ENCODE data around the gene CTAGE8. TPM values are rescaled to one million over a fixed set of nuclear protein-coding genes. Genes with fewer than 3 reads are reported as not detected.
"Not testable (repeated sequence)": the region's sequence is repeated elsewhere in the genome, so short reads cannot be mapped to it uniquely, and the experiment has no call there.

CTAGE8 gene
- total RNA-seq, 1 donor from 2014 or later: 1.2 TPM

DNA sequence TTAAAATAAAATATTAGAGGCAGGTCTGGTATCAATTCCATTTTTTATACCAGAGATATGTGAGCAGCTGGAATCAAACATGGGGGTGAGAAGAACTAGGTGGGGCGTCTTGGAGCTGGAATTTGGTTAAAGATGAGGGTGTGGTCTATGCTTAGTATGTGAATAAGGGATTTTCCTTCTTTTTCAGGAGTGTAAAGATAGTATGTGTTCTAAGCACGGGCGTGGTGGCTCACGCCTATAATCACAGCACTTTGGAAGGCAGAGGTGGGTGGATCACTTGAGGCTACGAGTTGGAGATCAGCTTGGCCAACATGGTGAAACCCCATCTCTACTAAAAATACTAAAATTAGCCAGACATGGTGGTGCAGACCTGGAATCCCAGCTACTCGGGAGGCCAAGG is 6.2 kb upstream of the CTAGE8 start:
- intact Hi-C loops (cut with DNase I); DNase-seq (ENCODE audit: low spot score); ATAC-seq: not testable (repeated sequence)

DNA sequence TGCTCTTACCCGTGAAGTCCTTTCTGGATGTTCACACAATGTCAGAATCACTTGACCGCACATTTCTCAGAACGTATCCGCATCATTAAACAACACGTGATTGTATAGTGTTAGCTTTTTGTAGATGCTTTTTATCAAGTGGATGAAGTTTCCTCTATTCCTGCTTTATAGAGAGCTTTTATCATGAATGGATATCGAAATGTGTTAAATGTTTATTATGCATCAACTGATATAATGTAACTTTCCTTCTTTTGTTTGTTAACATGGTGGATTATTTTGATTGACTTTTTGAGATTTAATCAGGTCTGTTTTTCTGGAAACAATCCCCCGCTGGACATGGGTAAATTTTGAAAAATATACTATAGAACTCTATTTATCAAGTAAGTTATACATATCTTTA is 4.4 kb downstream of the CTAGE8 start, which contains the start of gene OR2A7:
TSS of gene OR2A7 (minus strand) at position 101 of the 400 bp plus-strand sequence. CDS start 5,164 bp downstream, outside the sequence.
- DNase-seq (ENCODE audit: low spot score); intact Hi-C loops (cut with DNase I); ATAC-seq: not testable (repeated sequence)

DNA sequence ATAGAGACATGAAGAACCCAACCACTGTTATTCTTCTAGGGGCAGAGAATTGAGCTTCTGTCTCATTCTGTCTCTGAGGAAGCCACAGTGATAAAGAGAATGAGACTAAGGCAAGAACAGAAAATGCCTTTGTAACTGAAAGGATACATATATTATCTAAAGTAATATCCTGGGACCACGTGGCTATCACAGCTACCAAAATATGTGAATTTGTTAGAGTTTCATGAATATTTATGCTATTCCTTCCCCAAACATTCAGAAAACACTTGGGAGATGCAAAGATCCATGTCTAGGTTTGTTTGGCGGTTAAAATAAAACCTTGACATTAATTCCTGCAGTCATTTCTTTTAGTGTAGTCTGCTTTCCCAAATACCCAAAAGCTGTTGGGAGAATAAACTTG is 7.0 kb downstream of the CTAGE8 start:
- DNase-seq (ENCODE audit: low spot score); intact Hi-C loops (cut with DNase I); ATAC-seq: not testable (repeated sequence)

DNA sequence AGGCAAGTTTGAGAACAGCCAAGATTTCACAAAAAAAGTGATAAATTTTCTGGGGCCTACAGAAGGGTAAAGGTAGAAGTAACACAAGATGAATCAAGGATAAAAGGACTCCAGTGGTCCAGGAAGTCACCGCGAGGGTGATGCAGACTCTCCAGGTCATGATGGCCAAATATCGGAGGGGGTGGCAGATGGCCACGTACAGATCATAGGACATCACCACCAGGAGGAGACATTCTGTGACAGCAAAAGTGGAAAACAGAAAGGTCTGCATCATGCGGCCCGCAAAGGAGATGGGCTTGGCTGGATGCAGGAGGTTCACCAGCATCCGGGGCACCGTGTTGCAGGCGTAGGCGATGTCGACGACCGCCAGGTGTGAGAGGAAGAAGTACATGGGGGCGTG is 10.0 kb downstream of the CTAGE8 start:
- intact Hi-C loops (cut with DNase I); DNase-seq (ENCODE audit: low spot score); ATAC-seq: not testable (repeated sequence)

DNA sequence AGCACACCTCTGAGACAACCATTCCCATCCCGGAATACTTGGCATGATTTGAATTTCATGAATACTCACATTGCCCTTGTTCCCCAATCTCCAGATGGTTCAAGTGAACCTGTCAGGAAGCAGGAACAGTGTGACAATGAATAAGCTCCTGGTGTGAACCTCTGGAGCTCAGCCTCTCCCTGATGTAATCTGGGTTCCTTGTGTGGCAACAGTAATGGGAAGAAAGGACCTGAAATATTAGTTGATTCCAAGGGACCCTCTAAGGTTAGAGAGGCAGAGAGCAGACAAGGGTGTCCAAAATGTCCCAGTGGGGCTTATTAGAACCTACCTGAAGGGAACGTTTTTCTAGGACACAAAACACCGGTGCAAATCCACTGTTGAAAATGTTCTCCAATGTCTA is 13.0 kb downstream of the CTAGE8 start:
- no peak for DNase-seq (ENCODE audit: low spot score)
- no peak for ATAC-seq
- intact Hi-C loops (cut with DNase I): no loop called here

DNA sequence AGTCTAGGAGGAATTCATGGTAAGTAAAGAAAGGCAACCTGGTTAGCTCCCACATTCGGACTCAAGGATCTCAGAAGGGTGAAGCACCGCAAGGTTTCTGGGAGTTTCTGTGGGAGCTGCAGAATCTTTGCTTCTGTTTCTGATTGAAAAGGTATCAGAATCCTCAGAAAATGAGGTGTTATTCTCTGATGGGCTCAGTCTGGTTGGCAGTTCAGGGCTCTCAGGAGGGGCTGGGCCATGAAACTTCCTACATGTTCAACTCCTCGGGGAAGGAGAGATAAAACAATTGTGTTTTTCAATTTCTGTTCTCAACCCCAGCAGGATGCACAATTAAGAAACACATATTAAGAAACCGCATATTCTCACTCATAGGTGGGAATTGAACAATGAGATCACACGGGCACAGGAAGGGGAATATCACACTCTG is 13.6 kb downstream of the CTAGE8 start:
- intact Hi-C loops (cut with DNase I): no loop called here
- ATAC-seq: no peak
- DNase-seq (ENCODE audit: low spot score): no peak

DNA sequence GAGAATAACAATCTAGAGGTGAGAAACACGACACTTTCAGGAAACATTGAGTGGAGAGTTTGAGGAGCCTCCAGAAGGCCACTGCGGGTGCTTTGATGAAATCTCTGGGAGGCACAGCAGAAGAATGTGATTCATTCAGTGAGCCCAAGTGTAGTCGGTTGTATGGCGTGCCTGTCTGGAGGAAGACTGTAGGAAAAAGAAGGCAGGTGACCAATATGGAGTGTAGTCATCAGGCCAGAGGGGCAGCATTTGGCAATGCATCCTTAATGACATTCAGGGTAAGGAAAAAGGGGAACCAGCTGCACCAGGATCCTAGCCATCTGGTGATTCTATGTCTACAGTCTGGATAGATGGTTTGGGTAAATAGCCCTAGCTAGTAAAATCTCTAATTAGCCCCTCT is 16.8 kb downstream of the CTAGE8 start:
- DNase-seq (ENCODE audit: low spot score); ATAC-seq: not testable (repeated sequence)

DNA sequence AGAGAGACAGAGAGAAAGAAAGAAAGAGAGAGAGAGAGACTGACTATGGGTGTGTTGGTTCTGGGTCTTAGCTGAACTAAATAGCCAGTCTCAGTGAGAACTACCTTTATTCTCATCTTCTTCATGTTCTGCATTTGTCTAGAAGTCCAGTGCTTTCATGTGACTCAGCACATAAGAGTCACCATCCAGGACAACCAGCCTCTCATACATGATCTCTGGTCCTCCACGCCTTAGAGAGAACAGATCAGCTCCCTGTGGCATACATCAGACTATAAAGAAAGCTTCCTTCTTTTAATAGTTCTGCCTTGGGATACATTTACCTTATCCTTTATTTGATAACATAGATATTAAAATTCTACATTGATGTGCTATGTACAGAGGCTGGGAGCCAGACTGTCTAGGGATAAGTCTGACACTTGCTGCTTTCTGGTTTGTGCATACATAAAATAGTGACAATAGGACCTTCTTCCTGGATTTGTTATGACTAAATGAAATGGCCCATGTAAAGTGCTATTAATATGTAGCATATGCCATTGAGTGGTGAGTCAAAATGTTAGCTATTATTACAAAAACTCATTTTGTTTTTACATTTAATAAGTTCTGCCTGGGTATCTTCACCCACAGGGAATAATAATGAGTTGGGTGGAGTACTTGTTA is 21.3 kb downstream of the CTAGE8 start:
- ATAC-seq; intact Hi-C loops (cut with DNase I); DNase-seq (ENCODE audit: low spot score): not testable (repeated sequence)

More for the DNA sequence above, 16.8 kb downstream of the CTAGE8 start:
- intact Hi-C loops (cut with DNase I): not testable (repeated sequence)

DNA sequence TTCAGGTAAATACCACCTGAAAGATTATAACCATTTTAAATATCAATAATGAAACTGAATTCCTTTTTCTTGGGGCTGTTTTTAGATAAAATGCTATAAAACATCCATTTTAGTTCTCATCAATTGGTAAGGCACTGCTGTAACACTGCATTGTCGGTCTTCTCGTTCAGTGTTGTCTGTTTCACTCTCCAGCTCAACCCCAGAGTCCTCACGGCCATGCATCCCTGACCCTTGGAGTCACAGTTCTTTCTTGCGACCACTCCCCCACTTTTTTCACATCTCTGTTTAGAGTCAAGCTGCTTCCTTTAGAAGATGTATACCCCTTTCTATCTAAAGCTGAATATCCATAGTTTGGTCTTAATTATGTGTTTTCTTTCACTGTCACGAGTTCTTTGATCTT is 22.1 kb downstream of the CTAGE8 start:
- ATAC-seq; DNase-seq (ENCODE audit: low spot score); intact Hi-C loops (cut with DNase I): not testable (repeated sequence)

DNA sequence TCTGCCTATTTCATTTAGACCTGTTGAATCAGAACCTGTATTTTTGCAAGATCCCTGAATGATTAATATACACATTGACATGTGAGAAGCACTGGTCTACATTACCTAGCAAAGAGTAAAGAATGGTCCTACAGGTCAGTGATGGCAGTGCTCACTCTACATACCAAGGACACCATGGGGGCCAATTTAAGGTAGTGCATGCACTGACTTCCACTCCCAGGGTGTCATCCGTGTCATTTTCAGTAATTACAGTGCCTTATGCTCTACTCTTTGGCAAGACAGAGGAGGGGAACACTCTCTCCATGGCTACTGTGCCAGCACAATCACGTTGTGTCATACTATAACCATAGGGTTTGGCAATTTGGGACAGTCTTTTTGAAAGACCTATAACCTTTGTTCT is 23.7 kb downstream of the CTAGE8 start:
- not testable (repeated sequence) for DNase-seq (ENCODE audit: low spot score)
- peak; percentile 18 for ATAC-seq

DNA sequence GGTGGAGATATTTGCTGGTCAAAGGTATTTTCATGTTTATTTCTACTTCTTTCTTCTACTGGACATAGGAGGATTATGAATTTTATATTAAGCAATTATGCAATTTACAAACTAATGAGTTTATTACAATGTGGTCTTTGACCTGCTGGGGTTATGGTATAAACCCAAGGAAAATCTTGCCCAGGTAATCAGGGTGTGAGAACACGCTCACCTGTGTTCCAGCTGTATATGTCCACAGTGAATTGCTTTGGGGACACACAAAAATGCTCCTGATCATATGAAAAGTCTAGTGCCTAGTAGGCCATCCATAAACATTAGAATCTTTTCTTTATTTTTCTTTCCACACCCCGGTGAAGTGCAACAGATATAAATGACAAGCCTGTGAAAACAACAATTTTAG is 29.7 kb downstream of the CTAGE8 start, which contains the start of gene OR2A42:
TSS of gene OR2A42 (minus strand) at position 241 of the 400 bp plus-strand sequence. CDS start 6,762 bp downstream, outside the sequence.
- intact Hi-C loops (cut with DNase I); ATAC-seq: not testable (repeated sequence)

More for the DNA sequence above, 23.7 kb downstream of the CTAGE8 start:
- intact Hi-C loops (cut with DNase I): not testable (repeated sequence)

DNA sequence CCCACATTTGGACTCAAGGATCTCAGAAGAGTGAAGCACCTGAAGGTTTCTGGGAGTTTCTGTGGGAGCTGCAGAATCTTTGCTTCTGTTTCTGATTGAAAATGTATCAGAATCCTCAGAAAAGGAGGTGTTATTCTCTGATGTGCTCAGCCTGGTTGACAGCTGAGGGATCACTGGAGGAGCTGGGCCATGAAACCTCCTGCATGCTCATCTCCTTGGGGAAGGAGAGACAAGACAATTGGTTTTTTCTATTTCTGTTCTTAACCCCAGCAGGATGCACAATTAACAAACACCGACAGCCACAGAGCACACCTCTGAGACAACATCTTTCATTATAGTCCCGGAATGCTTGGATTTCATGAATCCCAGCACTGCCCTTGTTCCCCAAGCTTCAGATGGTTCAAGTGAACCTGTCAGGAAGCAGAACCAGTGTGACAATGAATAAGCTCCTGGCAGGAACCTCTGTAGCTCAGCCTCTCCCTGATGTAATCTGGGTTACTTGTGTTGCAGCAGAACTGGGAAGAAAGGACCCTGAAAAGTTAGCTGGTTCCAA is 30.5 kb downstream of the CTAGE8 start:
- ATAC-seq; DNase-seq (ENCODE audit: low spot score); intact Hi-C loops (cut with DNase I): not testable (repeated sequence)

More for the DNA sequence above, 29.7 kb downstream of the CTAGE8 start, which contains the start of gene OR2A42:
- not testable (repeated sequence) for DNase-seq (ENCODE audit: low spot score)

DNA sequence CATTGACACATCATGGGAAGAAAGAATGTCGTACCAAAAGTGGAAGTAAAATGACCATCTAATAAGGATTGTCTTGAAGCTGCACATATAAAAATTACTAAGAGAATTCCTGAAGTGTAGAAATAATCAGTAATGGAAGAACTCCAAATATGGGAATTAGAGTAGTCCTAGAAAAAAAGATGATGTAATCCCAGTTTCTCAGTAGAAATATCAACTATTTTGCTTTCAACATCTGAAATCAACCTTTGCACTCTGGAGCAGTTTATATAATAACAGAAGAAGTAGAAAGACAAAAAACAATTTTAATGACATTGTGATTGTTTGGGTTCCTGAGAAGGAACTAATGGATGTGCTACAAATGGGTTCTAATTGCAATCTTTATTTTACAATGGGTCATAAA is 36.0 kb downstream of the CTAGE8 start:
- peak; percentile 35 for ATAC-seq
- DNase-seq (ENCODE audit: low spot score); intact Hi-C loops (cut with DNase I): not testable (repeated sequence)

DNA sequence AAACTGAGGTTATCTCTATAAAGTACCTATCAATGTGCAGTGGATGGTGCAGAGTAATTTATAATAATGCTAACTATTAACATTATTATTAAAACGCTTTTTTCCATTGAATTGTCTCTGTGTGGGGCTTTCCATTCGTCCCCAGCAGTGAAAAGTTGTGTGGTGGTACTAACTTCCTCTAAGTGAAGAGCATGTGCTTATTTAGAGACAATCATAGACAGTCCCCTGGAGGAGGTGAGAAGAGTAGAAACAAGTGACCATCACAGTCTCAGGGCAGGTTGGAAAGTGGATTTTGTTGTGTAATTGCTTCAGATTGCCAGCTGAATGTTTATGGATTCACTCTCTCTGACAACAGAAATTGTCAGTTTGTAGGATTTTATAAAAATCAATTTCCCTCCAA is 38.1 kb downstream of the CTAGE8 start:
- intact Hi-C loops (cut with DNase I); DNase-seq (ENCODE audit: low spot score); ATAC-seq: not testable (repeated sequence)

DNA sequence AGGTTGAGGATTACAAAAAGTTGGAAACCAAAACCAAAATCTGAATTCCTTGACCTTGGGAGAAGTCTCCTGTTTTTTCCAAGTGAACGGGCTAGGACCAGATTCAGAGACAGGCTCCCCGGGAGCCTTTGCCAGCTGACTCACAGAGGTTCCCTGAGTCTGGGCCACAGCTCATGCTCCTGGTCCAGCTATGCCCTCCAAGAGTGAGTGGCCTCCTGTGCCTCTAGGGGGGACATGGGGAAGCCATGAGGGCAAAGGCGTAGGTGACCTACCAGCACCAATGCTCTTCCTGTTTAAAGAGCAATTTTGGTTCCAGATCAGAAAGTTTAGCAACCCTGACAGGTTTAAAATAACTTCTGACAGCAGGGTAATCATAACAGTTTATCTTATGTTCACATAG is 40.3 kb downstream of the CTAGE8 start:
- ATAC-seq: peak; percentile 68
- DNase-seq (ENCODE audit: low spot score); intact Hi-C loops (cut with DNase I): not testable (repeated sequence)

DNA sequence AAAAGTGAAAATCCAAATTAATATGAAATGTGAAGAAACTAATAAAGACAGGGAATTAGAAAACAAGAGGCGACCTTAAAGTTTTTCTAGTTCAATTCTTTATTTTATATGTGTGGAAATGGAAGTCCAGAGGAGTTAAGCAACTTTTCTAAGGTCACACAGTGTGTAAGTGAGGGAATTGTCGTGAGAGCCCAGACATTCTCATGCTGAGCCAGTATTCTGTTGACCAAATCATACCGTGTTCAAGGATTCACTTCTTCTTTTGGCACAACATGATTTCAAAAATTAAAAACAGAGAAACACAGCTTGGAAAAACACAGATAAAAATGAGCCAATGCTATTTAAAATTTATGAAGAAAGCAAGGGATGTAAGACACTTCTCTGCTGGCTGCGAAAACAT is 42.2 kb downstream of the CTAGE8 start:
- intact Hi-C loops (cut with DNase I); DNase-seq (ENCODE audit: low spot score): not testable (repeated sequence)
- ATAC-seq: peak; percentile 56

DNA sequence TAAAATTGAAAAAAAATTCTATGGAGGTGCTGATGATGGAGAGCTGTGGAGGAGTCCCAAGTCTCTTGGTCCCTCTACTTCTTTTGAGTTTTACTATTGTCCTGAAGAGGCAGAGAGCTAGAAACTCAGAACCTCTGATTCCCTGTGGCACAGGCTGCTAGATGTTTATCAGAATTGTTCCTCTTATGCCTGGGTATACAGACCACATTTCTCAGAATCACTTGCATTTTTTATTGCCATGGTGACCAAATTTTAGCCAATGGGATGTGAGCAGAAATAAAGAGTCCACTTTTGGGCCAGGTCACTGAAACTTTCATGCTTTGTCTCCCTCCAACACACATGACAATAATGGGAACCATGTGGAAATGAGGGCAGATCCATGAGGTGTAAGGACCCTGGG is 45.4 kb downstream of the CTAGE8 start:
- intact Hi-C loops (cut with DNase I); DNase-seq (ENCODE audit: low spot score); ATAC-seq: not testable (repeated sequence)

DNA sequence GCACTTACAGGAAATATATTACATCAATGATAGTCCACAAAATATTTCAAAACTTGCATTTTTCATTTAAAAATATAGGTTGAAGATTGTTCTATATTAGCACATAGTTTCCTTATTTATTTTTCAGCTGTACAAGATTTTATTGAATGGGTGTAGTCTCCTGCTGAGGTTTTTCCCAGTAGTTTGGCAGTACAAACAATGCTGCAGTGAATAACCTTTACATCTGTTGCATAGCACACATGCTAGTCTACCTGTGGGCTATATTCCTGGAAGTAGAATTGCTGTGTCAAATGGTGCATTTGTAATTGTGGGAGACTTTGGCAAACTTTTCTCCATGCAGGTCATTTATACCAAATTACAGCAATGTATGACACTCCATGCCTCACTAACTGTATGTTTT is 48.6 kb downstream of the CTAGE8 start:
- intact Hi-C loops (cut with DNase I): not testable (repeated sequence)

DNA sequence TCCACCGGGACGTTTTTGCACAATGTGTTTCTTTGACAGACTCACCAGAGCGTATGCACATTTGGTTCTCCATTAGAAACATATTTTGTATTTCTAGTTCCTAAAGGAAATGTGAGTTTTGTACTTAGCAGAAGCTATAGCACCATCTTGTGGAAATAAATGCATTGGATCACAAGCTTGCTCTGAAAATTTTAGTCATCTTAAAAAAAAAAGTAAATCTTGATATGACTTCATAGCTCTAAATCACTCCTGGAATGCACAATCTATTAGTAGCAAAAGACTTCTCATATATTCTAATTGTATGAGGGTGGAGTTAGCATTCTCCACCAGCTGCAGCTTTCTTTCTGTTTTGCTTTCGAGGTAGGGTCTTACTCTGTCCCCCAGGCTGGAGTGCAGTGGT is 49.9 kb downstream of the CTAGE8 start:
- intact Hi-C loops (cut with DNase I); DNase-seq (ENCODE audit: low spot score): not testable (repeated sequence)
- ATAC-seq: peak; percentile 20

More for the DNA sequence above, 48.6 kb downstream of the CTAGE8 start:
- ATAC-seq; DNase-seq (ENCODE audit: low spot score): not testable (repeated sequence)

DNA sequence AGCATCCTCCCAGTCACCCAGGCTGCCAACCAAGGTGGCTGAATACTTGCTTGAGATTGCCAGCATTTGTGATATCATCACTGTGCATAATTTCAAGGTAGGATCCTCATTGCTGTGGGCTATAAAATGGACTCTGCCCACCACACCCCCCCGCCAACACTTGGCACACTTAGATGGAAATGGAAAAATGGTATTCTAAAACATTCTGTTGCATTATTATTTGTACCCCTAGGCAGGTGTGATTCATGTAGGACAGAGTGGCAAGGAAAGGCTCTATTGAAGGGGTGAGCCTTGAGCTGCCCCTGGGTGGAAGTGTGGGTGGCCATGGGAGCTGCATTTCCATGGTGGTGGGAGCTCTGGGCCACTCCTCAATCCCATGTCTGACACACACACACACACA is 50.5 kb downstream of the CTAGE8 start:
- intact Hi-C loops (cut with DNase I); DNase-seq (ENCODE audit: low spot score); ATAC-seq: not testable (repeated sequence)

All from sciatic nerve (tissue), 2 donors.